Neuron (in vitro differentiated cells): ENCODE results near the gene EEF2K.

Experiments used
- H2AFZ ChIP-seq: one replicate; pipeline ENCODE4 v1.6.1; 2013; ENCODE audit warnings: low read depth, mild to moderate bottlenecking, inconsistent platforms, low read length, moderate library complexity
- H3K27me3 ChIP-seq: one replicate; pipeline ENCODE4 v1.6.1; 2013; ENCODE audit warnings: low read length; ENCODE audit not compliant: insufficient read depth
- H3K36me3 ChIP-seq: one replicate; pipeline ENCODE4 v1.6.1; 2013; ENCODE audit warnings: low read length; ENCODE audit not compliant: insufficient read depth
- H3K4me1 ChIP-seq: one replicate; pipeline ENCODE4 v1.6.1; 2013; ENCODE audit warnings: low read length; ENCODE audit not compliant: insufficient read depth
- H3K4me3 ChIP-seq: 2 replicates; pipeline ENCODE4 v1.5.1; 2013; ENCODE audit warnings: mild to moderate bottlenecking, low read length, moderate library complexity
- H3K9me3 ChIP-seq: one replicate; pipeline ENCODE4 v1.6.1; 2013; ENCODE audit warnings: low read length

The EEF2K gene

DNA sequence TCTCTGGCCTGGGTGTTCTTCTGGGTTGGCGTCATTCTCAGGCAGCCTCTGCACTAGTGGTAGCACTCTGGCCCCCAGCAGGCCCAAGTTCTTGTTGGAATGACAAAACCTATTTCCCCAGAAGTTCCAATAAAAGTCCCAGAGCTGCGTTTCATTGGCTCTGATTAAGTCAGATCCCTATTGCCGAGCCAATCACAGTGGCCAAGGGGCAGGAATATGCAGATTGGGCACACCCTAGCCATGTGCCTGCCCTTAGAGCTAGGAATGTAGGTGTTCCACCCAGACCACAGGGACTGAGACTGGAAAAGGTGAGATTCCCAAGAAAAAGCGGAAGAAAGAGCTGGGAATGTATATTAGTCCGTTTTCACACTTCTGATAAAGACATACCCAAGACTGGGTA lies 46.2 kb downstream of the EEF2K start:
- Histone ChIP-seq H3K4me3 (no peak overlapping the region), H3K27me3 (no peaks in the 10 kb centered on the region), H3K36me3 (peaks cover 9% of the 10 kb centered on the region), H2AFZ (no peak overlapping the region), H3K4me1 (no peaks in the 10 kb centered on the region), H3K9me3 (peaks cover 4% of the 10 kb centered on the region)

DNA sequence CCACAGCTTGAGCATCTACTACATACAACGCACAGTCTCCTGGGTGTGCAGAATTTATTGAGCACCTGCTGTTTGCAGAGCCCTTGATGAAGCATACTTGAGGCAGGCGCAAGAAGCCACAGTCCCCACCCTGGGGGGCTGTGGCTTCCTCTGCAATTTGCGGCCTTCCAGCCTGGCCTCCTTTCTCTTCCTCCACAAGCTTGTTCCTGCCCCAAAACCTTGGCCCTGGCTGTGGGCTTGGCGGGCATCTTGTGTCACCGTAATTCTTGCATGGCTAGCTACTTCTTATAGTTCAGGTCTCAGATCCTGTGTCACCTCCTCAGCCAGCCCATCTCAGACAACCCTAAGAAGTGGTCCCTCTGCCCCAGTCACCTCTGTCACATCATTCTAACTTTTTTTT lies 47.2 kb downstream of the EEF2K start:
- Histone ChIP-seq H3K9me3 (peaks cover 9% of the 10 kb centered on the region), H3K36me3 (peaks cover 9% of the 10 kb centered on the region), H2AFZ (no peak overlapping the region)

DNA sequence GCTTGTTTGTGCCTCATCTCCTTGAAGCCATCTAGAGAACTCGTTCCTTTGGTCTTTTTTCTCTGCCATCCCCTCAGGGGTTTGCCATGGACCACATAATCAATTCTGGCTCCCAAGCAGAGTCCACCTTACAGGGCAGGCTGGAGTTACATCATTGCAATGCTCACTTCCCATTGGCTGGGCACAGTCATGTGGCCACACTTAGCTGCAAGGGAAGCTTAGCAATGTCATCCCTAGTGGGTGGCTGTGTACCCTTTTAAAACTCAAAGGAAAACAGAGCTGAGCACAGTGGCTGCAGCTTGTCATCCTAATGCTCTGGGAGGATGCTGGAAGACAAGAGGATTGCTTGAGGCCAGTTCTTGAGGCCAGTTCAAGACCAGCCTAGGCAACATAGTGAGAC lies 49.3 kb downstream of the EEF2K start:
- H3K4me1 ChIP-seq: no peaks in the 10 kb centered on the region
- no peak overlapping the region for H2AFZ ChIP-seq
- no peak overlapping the region for H3K4me3 ChIP-seq
- H3K36me3 ChIP-seq: peaks cover 11% of the 10 kb centered on the region
- H3K27me3 ChIP-seq: no peaks in the 10 kb centered on the region
- peaks cover 11% of the 10 kb centered on the region for H3K9me3 ChIP-seq

More for the DNA sequence above, 47.2 kb downstream of the EEF2K start:
- Histone ChIP-seq H3K4me3 (no peak overlapping the region), H3K4me1 (no peaks in the 10 kb centered on the region), H3K27me3 (no peaks in the 10 kb centered on the region)

DNA sequence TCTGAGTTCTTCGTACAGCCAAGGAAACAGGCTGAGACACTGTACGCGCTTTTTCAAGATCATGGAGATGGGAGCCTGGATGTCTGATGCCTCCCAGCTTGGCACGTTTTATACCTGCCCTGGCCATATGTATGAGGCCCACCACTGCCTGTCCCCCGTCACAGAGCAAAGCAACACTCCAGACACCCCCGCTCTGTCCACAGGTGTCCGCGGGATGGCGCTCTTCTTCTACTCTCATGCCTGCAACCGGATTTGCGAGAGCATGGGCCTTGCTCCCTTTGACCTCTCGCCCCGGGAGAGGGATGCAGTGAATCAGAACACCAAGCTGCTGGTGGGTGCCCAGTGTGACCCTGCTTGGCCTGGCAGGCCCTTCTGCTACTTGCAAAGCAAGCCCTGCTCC lies 51.4 kb downstream of the EEF2K start:
- H3K27me3 ChIP-seq: no peaks in the 10 kb centered on the region
- H2AFZ ChIP-seq: no peak overlapping the region
- H3K4me1 ChIP-seq: no peaks in the 10 kb centered on the region
- no peak overlapping the region for H3K4me3 ChIP-seq
- peaks cover 11% of the 10 kb centered on the region for H3K36me3 ChIP-seq
- H3K9me3 ChIP-seq: peaks cover 12% of the 10 kb centered on the region

DNA sequence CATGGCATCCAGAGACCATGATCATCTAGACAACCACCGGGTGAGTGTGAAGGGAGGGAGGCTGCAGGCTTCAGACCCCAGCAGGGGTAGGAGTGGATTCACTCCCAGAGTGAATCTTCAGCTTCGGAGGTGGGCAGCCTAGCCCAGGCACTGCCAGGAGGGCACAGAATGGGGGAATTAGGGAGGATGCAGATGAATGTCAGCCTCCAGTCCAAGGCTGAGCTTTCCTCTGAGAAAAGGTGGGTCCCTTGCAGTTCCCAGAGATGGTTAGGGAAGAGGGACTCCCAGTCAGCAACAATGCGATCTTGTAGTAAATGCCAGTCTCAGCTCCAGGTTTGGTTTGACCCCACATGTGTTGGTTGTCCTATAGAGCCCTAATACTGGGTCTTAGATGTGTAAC lies 54.4 kb downstream of the EEF2K start:
- H3K36me3 ChIP-seq: peaks cover 11% of the 10 kb centered on the region

DNA sequence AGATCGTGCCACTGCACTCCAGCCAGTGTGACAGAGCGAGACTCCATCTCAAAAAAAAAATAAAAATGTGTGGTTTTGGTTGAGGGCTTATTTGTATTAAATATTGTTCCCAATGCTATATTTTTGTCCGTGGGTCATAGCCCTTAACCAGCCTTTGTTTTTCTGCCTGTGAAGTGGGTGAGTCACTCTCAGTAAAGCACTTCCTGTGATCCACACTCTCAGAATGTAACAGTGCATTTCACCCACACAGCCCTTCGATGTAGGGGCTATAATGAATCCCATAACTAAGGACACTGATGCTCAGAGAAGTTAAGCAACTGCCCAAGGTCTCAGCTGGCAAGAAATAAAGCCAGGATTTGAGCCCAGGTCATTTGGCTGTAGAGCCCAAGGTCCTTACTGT lies 56.4 kb downstream of the EEF2K start:
- Histone ChIP-seq H3K27me3 (no peaks in the 10 kb centered on the region), H3K4me3 (no peak overlapping the region), H3K9me3 (peaks cover 8% of the 10 kb centered on the region), H3K4me1 (no peaks in the 10 kb centered on the region), H3K36me3 (peaks cover 5% of the 10 kb centered on the region), H2AFZ (no peak overlapping the region)

More for the DNA sequence above, 54.4 kb downstream of the EEF2K start:
- Histone ChIP-seq H2AFZ (no peak overlapping the region), H3K27me3 (no peaks in the 10 kb centered on the region), H3K4me3 (no peak overlapping the region), H3K9me3 (peaks cover 8% of the 10 kb centered on the region), H3K4me1 (no peaks in the 10 kb centered on the region)

DNA sequence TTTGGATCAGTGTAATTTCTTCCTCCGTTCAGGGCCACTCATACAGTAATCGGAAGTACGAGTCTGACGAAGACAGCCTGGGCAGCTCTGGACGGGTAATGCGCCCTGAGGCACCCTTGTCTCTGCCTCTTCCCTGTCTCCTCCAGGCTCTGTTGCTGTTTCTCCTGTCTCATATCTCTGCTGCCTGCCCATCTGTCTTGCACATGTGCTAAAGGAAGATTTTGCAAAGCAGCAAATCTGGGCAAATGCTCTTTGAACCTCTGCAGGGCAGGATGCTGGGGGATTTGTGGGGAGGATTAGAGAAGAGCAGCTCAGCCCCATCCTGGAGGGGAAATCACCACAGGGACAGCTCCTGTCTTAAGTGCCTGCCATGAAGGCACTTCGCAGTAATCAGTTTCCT lies 58.7 kb downstream of the EEF2K start:
- H3K9me3 ChIP-seq: peaks cover 2% of the 10 kb centered on the region
- peaks cover 7% of the 10 kb centered on the region for H3K36me3 ChIP-seq
- H3K4me3 ChIP-seq: no peak overlapping the region
- no peak overlapping the region for H2AFZ ChIP-seq
- no peaks in the 10 kb centered on the region for H3K4me1 ChIP-seq
- H3K27me3 ChIP-seq: no peaks in the 10 kb centered on the region

DNA sequence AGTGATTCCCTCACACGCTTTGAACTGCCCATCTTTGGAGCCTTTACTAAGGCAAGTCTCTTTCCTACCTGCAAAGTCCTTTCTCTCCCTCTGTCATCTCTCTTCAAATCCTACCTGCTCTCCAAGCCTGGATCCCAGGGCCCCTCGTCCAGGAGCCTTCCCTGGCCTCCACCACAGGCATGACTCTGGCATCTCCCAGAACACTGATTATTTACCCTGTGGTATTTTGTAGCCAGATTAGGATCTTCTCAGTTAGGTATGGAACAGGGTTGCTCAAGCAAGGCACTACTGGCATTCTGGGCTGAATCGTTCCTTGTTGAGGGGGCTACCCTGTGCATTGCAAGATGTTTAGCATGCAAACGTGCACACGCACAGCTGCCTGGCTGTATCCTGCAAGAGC lies 59.3 kb downstream of the EEF2K start:
- H3K4me1 ChIP-seq: no peaks in the 10 kb centered on the region
- H3K9me3 ChIP-seq: peaks cover 1% of the 10 kb centered on the region
- no peak overlapping the region for H3K4me3 ChIP-seq
- H2AFZ ChIP-seq: no peak overlapping the region
- peaks cover 6% of the 10 kb centered on the region for H3K36me3 ChIP-seq
- H3K27me3 ChIP-seq: no peaks in the 10 kb centered on the region

DNA sequence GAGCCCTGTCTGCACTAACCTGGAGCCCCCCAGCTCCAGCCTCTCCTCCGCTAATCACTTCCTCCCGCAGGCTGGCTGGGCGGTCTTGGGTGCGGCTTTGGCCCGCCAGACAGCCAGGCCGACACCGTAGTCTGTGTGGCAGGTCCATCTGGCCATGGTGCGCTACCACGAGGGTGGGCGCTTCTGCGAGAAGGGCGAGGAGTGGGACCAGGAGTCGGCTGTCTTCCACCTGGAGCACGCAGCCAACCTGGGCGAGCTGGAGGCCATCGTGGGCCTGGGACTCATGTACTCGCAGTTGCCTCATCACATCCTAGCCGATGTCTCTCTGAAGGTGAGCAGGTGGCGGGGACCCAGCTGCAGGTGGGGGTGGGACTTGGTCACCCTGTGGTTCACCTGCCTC lies 60.5 kb downstream of the EEF2K start:
- Histone ChIP-seq H3K36me3 (peaks cover 2% of the 10 kb centered on the region), H3K27me3 (no peaks in the 10 kb centered on the region)

DNA sequence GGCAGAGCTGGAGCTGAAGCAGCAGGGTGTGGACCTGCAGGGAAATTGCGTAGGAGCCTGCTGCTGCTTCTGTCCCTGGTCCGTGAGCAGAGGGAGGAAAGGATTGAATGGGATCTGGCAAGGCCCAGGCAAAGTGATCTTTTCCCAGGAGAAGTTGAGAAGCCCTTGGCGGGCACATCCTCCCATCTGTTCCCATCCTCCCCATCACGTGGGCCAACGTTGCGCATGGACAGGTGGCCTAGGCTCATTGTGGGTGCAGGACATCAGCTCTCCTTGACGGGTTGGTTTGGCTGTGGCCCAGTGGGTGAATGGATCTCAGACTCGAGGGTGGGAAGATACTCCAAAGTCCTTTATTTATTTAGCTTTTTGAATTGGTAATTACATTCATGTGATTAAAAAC lies 61.7 kb downstream of the EEF2K start:
- H3K27me3 ChIP-seq: no peaks in the 10 kb centered on the region
- H2AFZ ChIP-seq: no peak overlapping the region
- no peak overlapping the region for H3K4me3 ChIP-seq
- H3K36me3 ChIP-seq: peaks cover 6% of the 10 kb centered on the region
- H3K4me1 ChIP-seq: no peaks in the 10 kb centered on the region
- no peaks in the 10 kb centered on the region for H3K9me3 ChIP-seq

More for the DNA sequence above, 60.5 kb downstream of the EEF2K start:
- Histone ChIP-seq H3K4me1 (no peaks in the 10 kb centered on the region), H2AFZ (no peak overlapping the region), H3K4me3 (no peak overlapping the region), H3K9me3 (no peaks in the 10 kb centered on the region)

DNA sequence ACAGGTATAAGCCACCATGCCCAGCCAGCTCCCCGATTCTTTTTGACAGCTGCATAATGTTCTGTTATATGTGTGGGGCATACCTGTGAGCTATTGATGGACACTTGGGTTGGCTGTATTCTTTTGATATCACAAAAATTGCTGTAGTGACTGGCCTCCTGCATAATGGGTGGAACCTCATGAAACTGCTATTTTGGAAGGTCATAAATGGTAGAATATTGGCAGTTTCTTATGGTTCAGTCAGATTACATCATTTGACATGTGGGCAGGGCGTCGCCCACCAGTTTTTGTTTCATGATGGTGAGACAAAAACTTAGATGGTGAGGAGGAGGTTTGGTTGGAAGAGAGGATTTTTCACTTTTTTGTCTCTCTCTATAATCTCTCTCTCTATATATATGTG lies 64.4 kb downstream of the EEF2K start:
- Histone ChIP-seq H3K36me3 (peaks cover 6% of the 10 kb centered on the region), H3K4me3 (no peak overlapping the region), H3K9me3 (no peaks in the 10 kb centered on the region), H2AFZ (no peak overlapping the region), H3K4me1 (no peaks in the 10 kb centered on the region), H3K27me3 (no peaks in the 10 kb centered on the region)

DNA sequence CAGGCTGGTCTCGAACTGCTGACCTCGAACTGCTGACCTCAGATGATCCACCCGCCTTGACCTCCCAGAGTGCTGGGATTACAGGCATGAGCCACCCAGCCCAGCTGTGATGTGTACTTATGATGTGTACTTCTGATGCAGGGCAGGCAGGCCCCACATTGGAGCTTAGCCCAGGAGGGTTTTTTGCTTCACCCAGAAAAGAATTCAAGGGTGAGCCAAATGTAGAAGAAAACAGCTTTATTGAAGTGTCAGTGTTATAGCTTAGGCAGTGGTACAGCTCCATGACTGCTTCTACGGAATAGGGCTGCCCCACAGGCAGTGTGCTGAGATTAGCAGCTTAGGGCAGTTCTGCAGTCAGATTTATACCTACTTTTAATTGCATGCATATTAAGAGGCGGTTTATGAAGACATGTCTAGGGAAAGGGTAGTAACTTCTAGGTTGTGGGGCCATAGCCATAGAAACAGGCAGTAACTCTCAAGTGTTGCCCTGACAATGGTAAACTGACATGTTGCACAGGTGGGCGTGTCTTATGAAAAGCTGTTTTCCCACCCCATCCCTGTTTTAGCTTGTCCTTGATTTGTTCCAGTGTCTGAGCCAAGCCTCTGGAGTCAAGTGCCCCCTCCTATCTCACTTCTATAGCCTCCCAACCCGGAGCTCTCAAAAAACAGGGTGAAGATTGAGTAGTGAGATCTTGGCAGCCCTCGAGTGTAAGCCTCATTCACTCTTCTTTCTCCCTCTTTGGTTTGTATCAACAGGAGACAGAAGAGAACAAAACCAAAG lies 67.0 kb downstream of the EEF2K start:
- no peaks in the 10 kb centered on the region for H3K27me3 ChIP-seq
- H3K9me3 ChIP-seq: no peaks in the 10 kb centered on the region
- H3K36me3 ChIP-seq: peaks cover 6% of the 10 kb centered on the region
- no peak overlapping the region for H3K4me3 ChIP-seq
- H3K4me1 ChIP-seq: no peaks in the 10 kb centered on the region
- no peak overlapping the region for H2AFZ ChIP-seq

DNA sequence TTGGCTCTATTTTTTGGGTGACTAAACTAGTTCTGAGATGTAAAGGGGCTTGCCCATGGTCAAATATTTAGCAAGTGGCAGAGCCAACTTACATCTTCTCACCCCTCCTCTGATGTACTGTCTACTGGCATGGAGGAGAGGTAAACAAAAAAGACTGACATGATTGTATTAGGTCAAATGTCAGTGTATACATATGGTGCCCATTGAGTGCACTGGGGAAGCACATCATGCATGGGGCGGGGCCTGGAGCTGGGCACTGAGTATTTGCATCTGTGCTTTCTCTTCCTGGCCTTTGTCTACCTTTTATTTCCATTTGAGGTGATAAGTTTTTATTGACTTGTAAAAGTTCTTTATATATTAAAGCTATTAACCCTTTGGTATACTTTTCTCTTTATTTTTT lies 68.8 kb downstream of the EEF2K start:
- Histone ChIP-seq H3K4me3 (no peak overlapping the region), H2AFZ (no peak overlapping the region), H3K4me1 (no peaks in the 10 kb centered on the region), H3K27me3 (no peaks in the 10 kb centered on the region), H3K9me3 (no peaks in the 10 kb centered on the region), H3K36me3 (peaks cover 3% of the 10 kb centered on the region)
